ENCODE data around the gene DYSF. TPM values are rescaled to one million over a fixed set of nuclear protein-coding genes. Genes with fewer than 3 reads are reported as not detected.

The DYSF gene
- total RNA-seq, 2 donors from 2014 or later: 1.4 to 3.1 TPM

DNA sequence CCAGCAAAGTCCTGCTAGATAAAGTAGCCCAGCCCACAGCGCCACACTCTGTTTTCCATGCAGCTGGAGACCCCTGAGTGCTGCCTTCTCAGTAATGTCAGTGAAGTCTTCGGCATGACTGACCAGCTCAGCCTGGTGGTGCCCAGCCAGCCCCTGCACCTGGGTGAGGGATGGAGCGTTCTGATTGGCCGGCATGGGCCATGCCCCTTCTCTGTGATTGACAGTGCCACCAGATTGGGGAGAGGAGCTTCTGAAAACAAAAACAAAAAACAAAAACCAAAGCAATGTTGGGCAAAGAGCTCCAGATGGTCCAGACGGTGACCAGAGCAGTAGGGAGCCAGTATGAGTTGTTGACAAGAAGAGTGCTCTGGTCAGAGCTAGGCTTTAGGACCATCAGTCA lies 122.6 kb downstream of the DYSF start:
- no peaks in the 10 kb centered on the region for H3K4me1 ChIP-seq (ENCODE audit: control insufficient read depth, insufficient read depth, low read length)
- no peak overlapping the region for H3K4me3 ChIP-seq (ENCODE audit: low read length)
- H3K9ac ChIP-seq (ENCODE audit: extremely low read depth, low read length, poor library complexity, severe bottlenecking): no peak overlapping the region
- H3K27me3 ChIP-seq (ENCODE audit: control insufficient read depth, insufficient read depth, low read length, poor library complexity, severe bottlenecking): no peaks in the 10 kb centered on the region
- no peak for DNase-seq
- TF ChIP-seq, protein P1, sequence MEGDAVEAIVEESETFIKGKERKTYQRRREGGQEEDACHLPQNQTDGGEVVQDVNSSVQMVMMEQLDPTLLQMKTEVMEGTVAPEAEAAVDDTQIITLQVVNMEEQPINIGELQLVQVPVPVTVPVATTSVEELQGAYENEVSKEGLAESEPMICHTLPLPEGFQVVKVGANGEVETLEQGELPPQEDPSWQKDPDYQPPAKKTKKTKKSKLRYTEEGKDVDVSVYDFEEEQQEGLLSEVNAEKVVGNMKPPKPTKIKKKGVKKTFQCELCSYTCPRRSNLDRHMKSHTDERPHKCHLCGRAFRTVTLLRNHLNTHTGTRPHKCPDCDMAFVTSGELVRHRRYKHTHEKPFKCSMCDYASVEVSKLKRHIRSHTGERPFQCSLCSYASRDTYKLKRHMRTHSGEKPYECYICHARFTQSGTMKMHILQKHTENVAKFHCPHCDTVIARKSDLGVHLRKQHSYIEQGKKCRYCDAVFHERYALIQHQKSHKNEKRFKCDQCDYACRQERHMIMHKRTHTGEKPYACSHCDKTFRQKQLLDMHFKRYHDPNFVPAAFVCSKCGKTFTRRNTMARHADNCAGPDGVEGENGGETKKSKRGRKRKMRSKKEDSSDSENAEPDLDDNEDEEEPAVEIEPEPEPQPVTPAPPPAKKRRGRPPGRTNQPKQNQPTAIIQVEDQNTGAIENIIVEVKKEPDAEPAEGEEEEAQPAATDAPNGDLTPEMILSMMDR (conservative IDR thresholded peaks at IDR 0.05): no peak
- H3K4me3 Mint-ChIP-seq: no peak overlapping the region
- H3K4me1 Mint-ChIP-seq: no peaks in the 10 kb centered on the region
- WGBS, 2 experiments (ENCODE audit: insufficient coverage in 1 of 2, insufficient read length in 1 of 2): 94 to 98% methylated on average over 5 of the region's 5 CpGs
- no peaks in the 10 kb centered on the region for H3K27me3 Mint-ChIP-seq (ENCODE audit: insufficient read depth)
- H3K36me3 Mint-ChIP-seq (ENCODE audit: low read depth): no peaks in the 10 kb centered on the region
- no peak overlapping the region for H3K27ac ChIP-seq (ENCODE audit: low read depth, low read length)
- H3K36me3 ChIP-seq (ENCODE audit: control insufficient read depth, insufficient read depth, low read length): no peaks in the 10 kb centered on the region
- peaks cover 10% of the 10 kb centered on the region for H3K9me3 ChIP-seq (ENCODE audit: control insufficient read depth, low read length)
- no peak overlapping the region for H3K27ac Mint-ChIP-seq
- no peaks in the 10 kb centered on the region for H3K9me3 Mint-ChIP-seq

DNA sequence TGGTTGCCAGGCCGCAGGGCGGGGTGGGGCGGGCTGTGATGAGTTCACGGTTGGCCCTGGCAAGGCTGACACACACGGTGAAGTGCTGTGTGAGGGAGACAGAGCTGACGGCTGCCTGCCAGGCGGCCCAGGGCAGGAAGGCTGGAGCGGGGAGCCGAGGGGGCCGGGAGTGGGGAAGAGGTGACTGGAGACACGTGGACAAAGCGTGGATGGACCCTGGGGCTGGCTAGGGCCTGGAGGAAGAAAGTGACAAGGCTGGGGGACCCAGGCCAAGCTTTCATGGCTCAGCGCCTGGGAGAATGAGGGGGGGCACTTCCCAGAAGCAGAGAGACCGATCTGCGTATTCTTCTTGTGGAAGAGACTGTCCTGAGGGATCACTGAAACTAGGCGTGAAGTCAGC lies 123.2 kb downstream of the DYSF start:
- TF ChIP-seq, protein P1 (conservative IDR thresholded peaks at IDR 0.05): no peak
- Mint-ChIP-seq H3K4me3 (no peak overlapping the region), H3K27ac (no peak overlapping the region), H3K4me1 (no peaks in the 10 kb centered on the region), H3K9me3 (no peaks in the 10 kb centered on the region), H3K36me3 (ENCODE audit: low read depth) (no peaks in the 10 kb centered on the region), H3K27me3 (ENCODE audit: insufficient read depth) (no peaks in the 10 kb centered on the region)
- Histone ChIP-seq H3K9me3 (ENCODE audit: control insufficient read depth, low read length) (peaks cover 4% of the 10 kb centered on the region), H3K36me3 (ENCODE audit: control insufficient read depth, insufficient read depth, low read length) (no peaks in the 10 kb centered on the region), H3K4me1 (ENCODE audit: control insufficient read depth, insufficient read depth, low read length) (no peaks in the 10 kb centered on the region), H3K9ac (ENCODE audit: extremely low read depth, low read length, poor library complexity, severe bottlenecking) (no peak overlapping the region), H3K4me3 (ENCODE audit: low read length) (no peak overlapping the region), H3K27me3 (ENCODE audit: control insufficient read depth, insufficient read depth, low read length, poor library complexity, severe bottlenecking) (no peaks in the 10 kb centered on the region), H3K27ac (ENCODE audit: low read depth, low read length) (no peak overlapping the region)
- 93 to 96% methylated on average over 9 to 16 of the region's 16 CpGs for WGBS, 2 experiments (ENCODE audit: insufficient coverage in 1 of 2, insufficient read length in 1 of 2)
- no peak for DNase-seq

DNA sequence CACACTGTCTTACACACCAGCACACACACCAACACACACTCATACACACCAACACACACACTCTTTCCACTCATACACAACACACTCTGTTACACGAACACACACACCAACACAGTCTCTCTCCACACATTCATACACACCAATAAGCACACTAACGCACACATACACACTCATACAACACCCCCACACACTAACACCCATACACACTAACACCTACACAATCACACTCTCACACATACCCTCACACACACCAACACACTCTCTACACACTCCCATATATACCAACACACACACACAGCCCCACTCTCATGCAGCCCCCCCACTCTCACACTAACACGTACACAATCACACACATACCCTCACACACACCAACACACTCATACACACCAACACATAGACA lies 123.8 kb downstream of the DYSF start:
- Histone ChIP-seq H3K36me3 (ENCODE audit: control insufficient read depth, insufficient read depth, low read length) (no peaks in the 10 kb centered on the region), H3K27me3 (ENCODE audit: control insufficient read depth, insufficient read depth, low read length, poor library complexity, severe bottlenecking) (no peaks in the 10 kb centered on the region), H3K4me1 (ENCODE audit: control insufficient read depth, insufficient read depth, low read length) (no peaks in the 10 kb centered on the region), H3K9me3 (ENCODE audit: control insufficient read depth, low read length) (no peaks in the 10 kb centered on the region), H3K9ac (ENCODE audit: extremely low read depth, low read length, poor library complexity, severe bottlenecking) (no peak overlapping the region), H3K4me3 (ENCODE audit: low read length) (no peak overlapping the region), H3K27ac (ENCODE audit: low read depth, low read length) (no peak overlapping the region)
- H3K36me3 Mint-ChIP-seq (ENCODE audit: low read depth): no peaks in the 10 kb centered on the region
- no peaks in the 10 kb centered on the region for H3K27me3 Mint-ChIP-seq (ENCODE audit: insufficient read depth)
- WGBS, 2 experiments (ENCODE audit: insufficient coverage in 1 of 2, insufficient read length in 1 of 2): 86 to 89% methylated on average over 2 to 3 of the region's 3 CpGs
- H3K9me3 Mint-ChIP-seq: no peaks in the 10 kb centered on the region
- no peak overlapping the region for H3K4me3 Mint-ChIP-seq
- no peaks in the 10 kb centered on the region for H3K4me1 Mint-ChIP-seq
- TF ChIP-seq, protein P1 (conservative IDR thresholded peaks at IDR 0.05): no peak
- no peak for DNase-seq
- H3K27ac Mint-ChIP-seq: no peak overlapping the region

Data from endodermal cell (in vitro differentiated cells).